ENCODE data around the gene ALOX15B.

GRCh38 chr17:7995724-7996123, 43.1 kb upstream of the ALOX15B start:
- no peak for TF ChIP-seq CTCF (IDR thresholded peaks at IDR 0.05; ENCODE audit: low read depth, low read length)
- TF ChIP-seq EZH2phosphoT487 (IDR thresholded peaks at IDR 0.05; ENCODE audit: low read depth), result no peak
